OCI-LY1 (cell line): ENCODE results near the gene ARHGEF16.

ENCODE experiments used
- H2AFZ ChIP-seq: fragments of 200-600 bp; sonication (generic), shearing (Covaris generic); 2 replicates; pipeline ENCODE4 v1.6.0; 2014; ENCODE audit warnings: antibody characterized with exemption, mild to moderate bottlenecking, low read length
- H3F3A ChIP-seq: fragments of 200-600 bp; sonication (generic), shearing (Covaris generic); 2 replicates; pipeline ENCODE4 v1.6.0; 2014; ENCODE audit warnings: mild to moderate bottlenecking, antibody characterized with exemption, low read length, moderate library complexity; ENCODE audit not compliant: insufficient read depth
- H3K27ac ChIP-seq: fragments of 200-600 bp; sonication (generic); 2 replicates; pipeline ENCODE4 v1.5.1; 2014; ENCODE audit warnings: low read length, mixed run types, mild to moderate bottlenecking, low read depth; ENCODE audit not compliant: poor library complexity, severe bottlenecking
- H3K27me3 ChIP-seq: fragments of 200-600 bp; sonication (generic); 2 replicates; pipeline ENCODE4 v1.6.0; 2014; ENCODE audit warnings: antibody characterized with exemption, mild to moderate bottlenecking, low read length, moderate library complexity; ENCODE audit not compliant: insufficient read depth
- H3K36me3 ChIP-seq: fragments of 200-600 bp; sonication (generic); 2 replicates; pipeline ENCODE4 v1.6.1; 2014; ENCODE audit warnings: mild to moderate bottlenecking, antibody characterized with exemption, low read length, moderate library complexity, mixed read lengths; ENCODE audit not compliant: insufficient read depth
- H3K4me1 ChIP-seq: fragments of 200-600 bp; sonication (generic); 2 replicates; pipeline ENCODE4 v1.5.1; 2014; ENCODE audit warnings: mild to moderate bottlenecking, low read length, moderate library complexity; ENCODE audit not compliant: insufficient read depth, severe bottlenecking
- H3K4me2 ChIP-seq: fragments of 200-600 bp; sonication (generic), shearing (Covaris generic); 2 replicates; pipeline ENCODE4 v1.6.1; 2014; ENCODE audit warnings: low read length
- H3K4me3 ChIP-seq: fragments of 200-600 bp; sonication (generic); 2 replicates; pipeline ENCODE4 v1.5.1; 2014; ENCODE audit warnings: low read length, low read depth, mild to moderate bottlenecking, mixed read lengths; ENCODE audit not compliant: poor library complexity, severe bottlenecking
- H3K79me2 ChIP-seq: fragments of 200-600 bp; shearing (Covaris generic); 2 replicates; pipeline ENCODE4 v1.6.1; 2016; ENCODE audit warnings: mixed run types, low read length, mixed read lengths; ENCODE audit not compliant: insufficient read depth
- H3K9ac ChIP-seq: fragments of 200-600 bp; sonication (generic), shearing (Covaris generic); 2 replicates; pipeline ENCODE4 v1.6.1; 2014; ENCODE audit warnings: mild to moderate bottlenecking, low read length, mixed read lengths
- H3K9me2 ChIP-seq: fragments of 200-600 bp; sonication (generic), shearing (Covaris generic); 2 replicates; pipeline ENCODE4 v1.6.1; 2014; ENCODE audit warnings: low read depth, mild to moderate bottlenecking, low read length, mixed read lengths
- H3K9me3 ChIP-seq: fragments of 200-600 bp; shearing (Covaris generic); 2 replicates; pipeline ENCODE4 v1.6.1; 2014; ENCODE audit warnings: low read length, mixed read lengths
- H4K20me1 ChIP-seq: fragments of 200-600 bp; sonication (generic), shearing (Covaris generic); 2 replicates; pipeline ENCODE4 v1.6.0; 2016; ENCODE audit warnings: mild to moderate bottlenecking, low read length; ENCODE audit not compliant: insufficient read depth
- CTCF ChIP-seq: fragments of 200-600 bp; sonication (generic), shearing (Covaris generic); IDR thresholded peaks from 2 replicates; pipeline ENCODE4 v1.5.1; 2017; ENCODE audit warnings: mild to moderate bottlenecking, antibody characterized with exemption, low read length, moderate library complexity, mixed read lengths
- EZH2 ChIP-seq: fragments of 200-600 bp; sonication (generic), shearing (Covaris generic); IDR thresholded peaks from 2 replicates; pipeline ENCODE4 v1.8.0; 2017; ENCODE audit warnings: borderline replicate concordance, mixed run types, mild to moderate bottlenecking, antibody characterized with exemption, low read length, moderate library complexity, mixed read lengths

ARHGEF16 gene

GRCh38 chr1:3435666-3436065 lies 18.8 kb upstream of the ARHGEF16 start:
- no peaks in the 10 kb centered on the region for H3K36me3 ChIP-seq

GRCh38 chr1:3436451-3436850 lies 18.0 kb upstream of the ARHGEF16 start:
- Histone ChIP-seq H3F3A (no peaks in the 10 kb centered on the region), H3K36me3 (no peaks in the 10 kb centered on the region), H3K27me3 (no peaks in the 10 kb centered on the region), H3K27ac (no peak overlapping the region), H3K4me2 (no peak overlapping the region), H3K9ac (no peak overlapping the region), H4K20me1 (no peaks in the 10 kb centered on the region), H3K9me3 (no peaks in the 10 kb centered on the region), H2AFZ (no peak overlapping the region), H3K4me1 (no peaks in the 10 kb centered on the region), H3K4me3 (no peak overlapping the region), H3K79me2 (no peaks in the 10 kb centered on the region), H3K9me2 (no peaks in the 10 kb centered on the region)
- TF ChIP-seq CTCF (no peak), EZH2 (no peak)

More at GRCh38 chr1:3435666-3436065, 18.8 kb upstream of the ARHGEF16 start:
- Histone ChIP-seq H3K27me3 (no peaks in the 10 kb centered on the region), H3K4me3 (no peak overlapping the region), H3F3A (no peaks in the 10 kb centered on the region), H2AFZ (no peak overlapping the region), H3K79me2 (no peaks in the 10 kb centered on the region), H3K4me1 (no peaks in the 10 kb centered on the region), H3K9ac (no peak overlapping the region), H4K20me1 (no peaks in the 10 kb centered on the region), H3K9me3 (no peaks in the 10 kb centered on the region), H3K27ac (no peak overlapping the region), H3K9me2 (no peaks in the 10 kb centered on the region), H3K4me2 (no peak overlapping the region)
- TF ChIP-seq CTCF (no peak), EZH2 (no peak)

- Histone ChIP-seq H4K20me1 (no peaks in the 10 kb centered on the region), H3K79me2 (no peaks in the 10 kb centered on the region), H3K36me3 (no peaks in the 10 kb centered on the region), H3K9ac (no peak overlapping the region), H3K9me3 (no peaks in the 10 kb centered on the region), H3K27me3 (no peaks in the 10 kb centered on the region), H3K4me3 (no peak overlapping the region), H2AFZ (no peak overlapping the region), H3K4me2 (no peak overlapping the region), H3K4me1 (no peaks in the 10 kb centered on the region), H3K27ac (no peak overlapping the region), H3K9me2 (no peaks in the 10 kb centered on the region), H3F3A (no peaks in the 10 kb centered on the region)
- TF ChIP-seq CTCF (no peak), EZH2 (no peak)
Observed at GRCh38 chr1:3436901-3437300, 17.6 kb upstream of the ARHGEF16 start.
